GM20000 (cell line): ENCODE results near the gene TMEM52.
"Not testable (repeated sequence)": the region's sequence is repeated elsewhere in the genome, so short reads cannot be mapped to it uniquely, and the experiment has no call there.

Experiments
- DNase-seq: peaks from one replicate; pipeline ENCODE4 v3.0.0; 2012; ENCODE audit warnings: low spot score
- CTCF ChIP-seq: IDR thresholded peaks from 2 replicates; pipeline ENCODE4 v1.5.1; 2012; ENCODE audit warnings: mild to moderate bottlenecking, control low read depth; ENCODE audit errors: extremely low read depth, missing control alignments

Gene TMEM52

GRCh38 chr1:1890506-1891348 lies 28.4 kb downstream of the TMEM52 start, which contains the start of gene GNB1:
GNB1 (minus strand) TSS chr1:1891087; CDS start chr1:1825453, 65,634 bp downstream.
- TF ChIP-seq CTCF: no peak
- DNase-seq: peak; percentile 99

- DNase-seq: peak; percentile 88
These were observed 29.1 kb downstream of the TMEM52 start for GRCh38 chr1:1889847-1890505.

GRCh38 chr1:1889090-1889750 lies 29.9 kb downstream of the TMEM52 start:
- no peak for TF ChIP-seq CTCF
- no peak for DNase-seq

More at GRCh38 chr1:1889847-1890505, 29.1 kb downstream of the TMEM52 start:
- no peak for TF ChIP-seq CTCF

GRCh38 chr1:1883890-1884289 lies 35.2 kb downstream of the TMEM52 start:
- not testable (repeated sequence) for DNase-seq

GRCh38 chr1:1883092-1883873 lies 35.8 kb downstream of the TMEM52 start:
- no peak for DNase-seq
- no peak for TF ChIP-seq CTCF

- DNase-seq: no peak
These were observed 37.4 kb downstream of the TMEM52 start for GRCh38 chr1:1881727-1882126.

More at GRCh38 chr1:1881727-1882126, 37.4 kb downstream of the TMEM52 start:
- TF ChIP-seq CTCF: no peak
